ENCODE results near the gene ATP9B.

DNA sequence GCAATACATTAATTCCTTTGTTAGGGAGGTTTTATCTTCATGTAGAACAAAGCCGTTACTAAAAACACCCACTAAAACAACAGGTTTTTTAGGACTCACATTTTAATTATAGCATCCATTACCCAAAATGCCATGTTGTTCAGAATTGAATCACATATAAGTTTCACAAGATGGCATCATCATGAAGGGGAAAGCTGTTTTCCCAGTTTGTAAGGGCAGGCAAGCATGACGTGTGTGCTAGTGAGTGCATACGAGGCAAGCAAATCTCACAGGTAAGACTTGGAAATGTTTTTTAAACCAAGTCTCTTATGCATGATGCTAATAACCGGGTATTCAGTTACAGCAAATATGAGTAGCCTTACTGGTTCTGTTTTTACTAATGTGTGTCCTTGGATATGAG lies 214.7 kb downstream of the ATP9B start:
- TF ChIP-seq, protein P1, sequence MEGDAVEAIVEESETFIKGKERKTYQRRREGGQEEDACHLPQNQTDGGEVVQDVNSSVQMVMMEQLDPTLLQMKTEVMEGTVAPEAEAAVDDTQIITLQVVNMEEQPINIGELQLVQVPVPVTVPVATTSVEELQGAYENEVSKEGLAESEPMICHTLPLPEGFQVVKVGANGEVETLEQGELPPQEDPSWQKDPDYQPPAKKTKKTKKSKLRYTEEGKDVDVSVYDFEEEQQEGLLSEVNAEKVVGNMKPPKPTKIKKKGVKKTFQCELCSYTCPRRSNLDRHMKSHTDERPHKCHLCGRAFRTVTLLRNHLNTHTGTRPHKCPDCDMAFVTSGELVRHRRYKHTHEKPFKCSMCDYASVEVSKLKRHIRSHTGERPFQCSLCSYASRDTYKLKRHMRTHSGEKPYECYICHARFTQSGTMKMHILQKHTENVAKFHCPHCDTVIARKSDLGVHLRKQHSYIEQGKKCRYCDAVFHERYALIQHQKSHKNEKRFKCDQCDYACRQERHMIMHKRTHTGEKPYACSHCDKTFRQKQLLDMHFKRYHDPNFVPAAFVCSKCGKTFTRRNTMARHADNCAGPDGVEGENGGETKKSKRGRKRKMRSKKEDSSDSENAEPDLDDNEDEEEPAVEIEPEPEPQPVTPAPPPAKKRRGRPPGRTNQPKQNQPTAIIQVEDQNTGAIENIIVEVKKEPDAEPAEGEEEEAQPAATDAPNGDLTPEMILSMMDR (conservative IDR thresholded peaks at IDR 0.05; ENCODE audit: low read depth, low read length): no peak
- TF ChIP-seq EZH2 (IDR thresholded peaks at IDR 0.05; ENCODE audit: borderline replicate concordance, low read depth, low read length, poor library complexity, severe bottlenecking): no peak

Measured in A673 (cell line).